Pancreas (tissue), 10 donors: ENCODE data around the gene C4orf36. TPM values are rescaled to one million over a fixed set of nuclear protein-coding genes. Genes with fewer than 3 reads are reported as not detected.

Experiments used
- ATAC-seq, 4 donors: fragments of 200-7000 bp; cut with Tn5 transposase; one replicate each; pipeline versions ENCODE4 v1.8.0 to v1.9.1; 2020; ENCODE audit warnings: mild to moderate bottlenecking in 4 of 4, moderate library complexity in 4 of 4
- DNase-seq, 6 donors: peaks; one replicate each; pipeline ENCODE4 v3.0.0-alpha.2; 2020
- FAIRE-seq: peaks from 2 replicates; lab custom pipeline; 2012; peaks lifted over from hg19 to GRCh38; lab: Jason Lieb, UNC
- H3K27ac ChIP-seq, 4 donors: fragments of 200-600 bp; sonication (generic); 1 replicate in 3 of 4; 2 replicates in 1 of 4; pipeline versions ENCODE4 v1.5.0 to v1.8.0; 2020
- H3K27me3 ChIP-seq, 4 donors: fragments of 200-600 bp; one replicate each; pipeline ENCODE4 v1.8.0; 2021
- H3K36me3 ChIP-seq, 3 donors: fragments of 200-600 bp; sonication (generic) in 1 of 3; one replicate each; pipeline versions ENCODE4 v1.5.0 to v1.8.0; 2020 to 2021
- H3K4me1 ChIP-seq, 3 donors: fragments of 200-600 bp; one replicate each; pipeline ENCODE4 v1.8.0; 2021
- H3K4me3 ChIP-seq, 4 donors: fragments of 200-600 bp; sonication (generic) in 2 of 4; one replicate each; pipeline versions ENCODE4 v1.5.0 to v1.8.0; 2020 to 2021
- H3K9me3 ChIP-seq, 4 donors: fragments of 200-600 bp; one replicate each; pipeline ENCODE4 v1.8.0; 2021
- WGBS, 2 donors: extraction: QIAGEN DNeasy Blood & Tissue Kit; methylation state at CpG; one replicate each; pipeline ENCODE4 v1.1.7; 2013; 5-methylcytosine and 5-hydroxymethylcytosine counted together
- intact Hi-C, 3 donors: fragments of 100-400 bp; cut with DNase I; formaldehyde crosslinking; loops; one replicate each; pipeline versions ENCODE4 v1.11.1 to v1.14.2; 2022
- polyA plus RNA-seq, 2 donors: library from polyadenylated mRNA; stranded (reverse); fragments of 200-250 nt; gene quantifications; one replicate each; pipeline ENCODE4 v1.2.3, GENCODE V29; 2013
- total RNA-seq, 6 donors: library from RNA; stranded (reverse); fragmentation: NEBNext Ultra II Directional in 4 of 6; extraction: Animal tissue kit (Norgen Biotek cat#: 25700) in 4 of 6; gene quantifications; one replicate each; pipeline versions ENCODE4 v1.2.1 to v1.2.4, GENCODE V29; 2021 to 2023
- TF ChIP-seq, protein P1 (sequence below), 4 donors: fragments of 200-600 bp; sonication (generic) in 3 of 4; IDR thresholded peaks; one replicate each; pipeline versions ENCODE4 v1.5.0 to v1.8.0; 2021; ENCODE audit warnings: antibody characterized with exemption in 4 of 4
- donor health status: healthy with polysubstance abuse.
- donor health status: DM: no; HTN: no; CAD: no; lungs with moderate emphysema.
- donor health status: DM: no; HTN: no; CAD: no.
- donor health status: control.
- donor health status: control.
- donor health status: Bipolar disorder and iron deficiency.
- donor health status: DM: yes; HTN: yes; CAD: no.
- donor health status: DM: no; HTN: no; CAD: no.
- donor health status: DM: no; HTN: no; CAD: no.
- donor health status: DM: yes; HTN: yes; CAD: no.

Gene C4orf36
- total and polyA plus RNA-seq, 8 donors = 0.35 to 0.88 (median 0.65) TPM; not detected in 1

DNA sequence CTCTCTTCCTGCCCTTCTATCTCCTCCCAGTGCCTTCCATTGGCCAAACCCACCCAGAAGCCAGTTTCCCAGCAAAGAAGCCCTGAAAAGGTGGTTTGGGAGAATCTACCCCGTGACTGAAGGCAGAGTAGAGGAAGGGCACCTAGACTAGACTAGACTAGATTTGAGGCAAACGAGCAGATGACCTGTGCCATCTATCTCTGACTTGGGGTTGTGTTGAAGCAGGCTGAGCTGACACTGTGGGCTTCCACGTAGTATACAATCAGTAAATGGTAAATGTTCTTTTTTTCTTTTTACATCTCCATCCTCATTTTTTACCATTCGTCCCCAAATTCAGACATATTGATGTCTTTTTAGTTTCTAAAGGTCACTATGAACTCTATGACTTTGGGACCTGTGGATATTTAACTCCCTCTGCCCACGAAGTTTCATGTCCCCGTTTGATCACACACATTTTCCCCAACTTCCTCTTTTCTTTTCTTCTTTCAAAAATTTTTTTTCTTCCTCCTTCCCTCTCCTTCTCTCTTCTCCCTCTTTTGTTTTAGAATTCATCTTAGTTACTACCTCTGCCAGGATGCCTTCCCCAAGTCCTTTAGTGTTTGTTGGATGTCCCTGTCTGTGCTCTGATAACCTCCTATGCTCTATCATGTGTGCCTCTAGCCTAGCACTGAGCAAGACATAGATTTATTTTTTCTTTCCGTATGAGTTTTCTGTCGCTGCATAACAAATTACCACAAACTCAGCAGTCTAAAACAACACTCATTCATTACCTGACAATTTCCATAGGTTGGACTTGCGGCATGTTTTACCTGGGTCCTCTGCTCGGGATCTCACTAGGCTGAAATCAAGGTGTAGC lies 36.4 kb upstream of the C4orf36 start:
- H3K4me3 ChIP-seq = no peak overlapping the region
- H3K4me1 ChIP-seq = peaks cover 4 to 16% (median 4%) of the 10 kb centered on the region in 3 donors
- DNase-seq = no peak
- H3K36me3 ChIP-seq = no peaks in the 10 kb centered on the region
- no peak for FAIRE-seq
- H3K9me3 ChIP-seq = no peaks in the 10 kb centered on the region
- no peak for ATAC-seq
- TF ChIP-seq, protein P1, sequence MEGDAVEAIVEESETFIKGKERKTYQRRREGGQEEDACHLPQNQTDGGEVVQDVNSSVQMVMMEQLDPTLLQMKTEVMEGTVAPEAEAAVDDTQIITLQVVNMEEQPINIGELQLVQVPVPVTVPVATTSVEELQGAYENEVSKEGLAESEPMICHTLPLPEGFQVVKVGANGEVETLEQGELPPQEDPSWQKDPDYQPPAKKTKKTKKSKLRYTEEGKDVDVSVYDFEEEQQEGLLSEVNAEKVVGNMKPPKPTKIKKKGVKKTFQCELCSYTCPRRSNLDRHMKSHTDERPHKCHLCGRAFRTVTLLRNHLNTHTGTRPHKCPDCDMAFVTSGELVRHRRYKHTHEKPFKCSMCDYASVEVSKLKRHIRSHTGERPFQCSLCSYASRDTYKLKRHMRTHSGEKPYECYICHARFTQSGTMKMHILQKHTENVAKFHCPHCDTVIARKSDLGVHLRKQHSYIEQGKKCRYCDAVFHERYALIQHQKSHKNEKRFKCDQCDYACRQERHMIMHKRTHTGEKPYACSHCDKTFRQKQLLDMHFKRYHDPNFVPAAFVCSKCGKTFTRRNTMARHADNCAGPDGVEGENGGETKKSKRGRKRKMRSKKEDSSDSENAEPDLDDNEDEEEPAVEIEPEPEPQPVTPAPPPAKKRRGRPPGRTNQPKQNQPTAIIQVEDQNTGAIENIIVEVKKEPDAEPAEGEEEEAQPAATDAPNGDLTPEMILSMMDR (IDR thresholded peaks at IDR 0.05) = no peak
- intact Hi-C loops = loop anchor here in 2 of 3 donors (5.0 to 10.0 kb wide), 3 partner anchors 164 to 306 kb away; no protein-coding TSS in a partner anchor
- H3K27me3 ChIP-seq = no peaks in the 10 kb centered on the region
- H3K27ac ChIP-seq = peak overlapping the region in 1 of 4 donors; percentile 75
- WGBS, 2 donors = 88 to 92% methylated on average over 10 of the region's 10 CpGs

DNA sequence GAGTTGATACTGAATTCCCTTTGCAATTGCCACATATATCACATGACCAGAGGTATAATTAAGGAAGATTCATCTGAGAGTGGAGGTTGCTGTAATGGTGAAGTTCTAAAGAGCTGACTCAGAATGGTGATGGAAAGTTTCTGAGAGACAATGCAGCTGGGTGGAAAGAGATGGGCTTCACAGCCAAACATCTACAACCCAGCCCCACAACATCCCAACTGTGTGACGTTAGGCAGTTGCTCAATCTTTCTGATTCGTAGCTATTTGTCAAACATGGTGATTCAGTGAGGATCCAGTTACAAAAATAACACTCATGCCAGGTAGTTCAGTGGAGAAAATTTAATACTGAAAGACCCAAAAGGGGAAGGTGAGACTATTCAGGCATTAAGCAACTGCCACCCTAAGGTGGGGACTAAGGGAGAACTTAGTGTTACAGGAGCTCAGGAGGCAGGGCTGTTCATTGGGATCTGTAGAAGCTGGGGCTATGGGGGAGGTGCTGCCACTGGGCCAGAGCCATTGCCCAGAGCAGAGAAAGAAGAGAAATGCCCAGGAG lies 35.7 kb upstream of the C4orf36 start:
- H3K9me3 ChIP-seq = no peaks in the 10 kb centered on the region
- TF ChIP-seq, protein P1 (IDR thresholded peaks at IDR 0.05) = no peak
- DNase-seq (peak in 1 of 6 donors; percentile 37), ATAC-seq (peak; percentile 72 to 88 (median 86)), FAIRE-seq (no peak)
- peaks cover 0 to 11% (median 0%) of the 10 kb centered on the region in 3 donors for H3K4me1 ChIP-seq
- peak overlapping the region in 1 of 4 donors; percentile 75 for H3K27ac ChIP-seq
- H3K36me3 ChIP-seq = no peaks in the 10 kb centered on the region
- no peak overlapping the region for H3K4me3 ChIP-seq
- WGBS, 2 donors = 22 to 34% methylated on average over 2 of the region's 2 CpGs
- intact Hi-C loops = loop anchor here in 2 of 3 donors (5.0 to 10.0 kb wide), 3 partner anchors 164 to 307 kb away; no protein-coding TSS in a partner anchor
- H3K27me3 ChIP-seq = no peaks in the 10 kb centered on the region

DNA sequence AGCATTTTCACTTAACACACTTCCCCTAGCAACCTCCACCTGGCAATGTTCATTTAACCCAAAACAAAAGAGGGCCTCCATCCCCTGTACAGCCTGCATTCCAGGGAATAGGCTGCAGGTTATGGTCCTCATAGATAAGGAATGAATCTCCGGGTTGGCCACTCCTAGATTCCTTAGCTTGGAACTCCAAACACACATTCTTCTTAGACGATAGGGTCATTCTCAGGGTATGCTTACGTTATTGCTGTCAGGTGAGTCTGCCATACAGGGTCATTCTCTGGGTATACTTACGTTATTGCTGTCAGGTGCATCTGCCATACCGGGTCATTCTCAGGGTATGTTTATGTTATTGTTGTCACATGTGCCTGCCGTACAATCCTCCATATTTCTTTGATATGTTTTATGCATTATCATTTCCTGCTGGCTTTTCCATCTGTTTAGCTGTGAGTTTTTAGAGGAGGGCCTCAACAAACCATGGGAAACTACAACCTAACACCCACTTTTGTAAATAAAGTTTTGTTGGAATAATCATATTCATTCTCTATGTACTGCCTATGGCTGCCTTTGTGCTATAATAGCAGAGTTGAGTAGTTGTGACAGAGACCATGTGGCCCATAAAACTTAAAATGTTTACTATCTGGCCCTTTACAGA lies 34.3 kb upstream of the C4orf36 start:
- intact Hi-C loops = loop anchor here in 2 of 3 donors (5.0 to 10.0 kb wide), 3 partner anchors 166 to 308 kb away; no protein-coding TSS in a partner anchor
- Histone ChIP-seq H3K27me3 (no peaks in the 10 kb centered on the region), H3K4me3 (no peak overlapping the region), H3K27ac (no peak overlapping the region), H3K9me3 (no peaks in the 10 kb centered on the region), H3K4me1 (peaks cover 0 to 11% (median 0%) of the 10 kb centered on the region in 3 donors), H3K36me3 (no peaks in the 10 kb centered on the region)
- WGBS, 2 donors = 90% methylated on average over 6 of the region's 6 CpGs
- no peak for DNase-seq
- FAIRE-seq = no peak
- no peak for ATAC-seq
- TF ChIP-seq, protein P1 (IDR thresholded peaks at IDR 0.05) = no peak

DNA sequence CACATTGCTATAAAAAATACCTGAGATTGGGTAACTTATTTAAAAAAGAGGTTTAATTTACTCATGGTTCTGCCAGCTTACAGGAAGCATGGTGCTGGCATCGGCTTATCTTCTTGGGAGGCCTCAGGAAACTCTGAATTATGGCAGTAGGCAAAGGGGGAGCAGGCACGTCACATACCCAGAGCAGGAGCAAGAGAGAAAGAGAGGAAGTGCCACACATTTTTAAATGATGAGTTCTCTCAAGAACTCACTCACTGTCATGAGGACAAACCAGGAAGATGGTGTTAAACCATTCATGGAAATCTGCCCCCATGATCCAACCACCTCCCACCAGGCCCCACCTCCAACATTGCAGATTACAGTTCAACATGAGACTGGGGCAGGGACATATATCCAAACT lies 32.6 kb upstream of the C4orf36 start:
- DNase-seq (no peak), FAIRE-seq (no peak), ATAC-seq (no peak)
- Histone ChIP-seq H3K27ac (no peak overlapping the region), H3K36me3 (no peaks in the 10 kb centered on the region), H3K4me1 (peaks cover 0 to 11% (median 0%) of the 10 kb centered on the region in 3 donors), H3K27me3 (no peaks in the 10 kb centered on the region), H3K4me3 (no peak overlapping the region), H3K9me3 (no peaks in the 10 kb centered on the region)
- TF ChIP-seq, protein P1 (IDR thresholded peaks at IDR 0.05) = no peak
- intact Hi-C loops = loop anchor here in 2 of 3 donors (5.0 to 10.0 kb wide), 3 partner anchors 167 to 310 kb away; no protein-coding TSS in a partner anchor
- 21 to 54% methylated on average over 2 of the region's 2 CpGs for WGBS, 2 donors
